ELR (cell line): ENCODE data around the gene SMIM3.
"Not testable (repeated sequence)": the region's sequence is repeated elsewhere in the genome, so short reads cannot be mapped to it uniquely, and the experiment has no call there.

Experiments used
- DNase-seq: peaks from one replicate; pipeline ENCODE4 v3.0.0-alpha.2; 2015; ENCODE audit warnings: low read depth

SMIM3 gene, protein sequence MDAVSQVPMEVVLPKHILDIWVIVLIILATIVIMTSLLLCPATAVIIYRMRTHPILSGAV

DNA sequence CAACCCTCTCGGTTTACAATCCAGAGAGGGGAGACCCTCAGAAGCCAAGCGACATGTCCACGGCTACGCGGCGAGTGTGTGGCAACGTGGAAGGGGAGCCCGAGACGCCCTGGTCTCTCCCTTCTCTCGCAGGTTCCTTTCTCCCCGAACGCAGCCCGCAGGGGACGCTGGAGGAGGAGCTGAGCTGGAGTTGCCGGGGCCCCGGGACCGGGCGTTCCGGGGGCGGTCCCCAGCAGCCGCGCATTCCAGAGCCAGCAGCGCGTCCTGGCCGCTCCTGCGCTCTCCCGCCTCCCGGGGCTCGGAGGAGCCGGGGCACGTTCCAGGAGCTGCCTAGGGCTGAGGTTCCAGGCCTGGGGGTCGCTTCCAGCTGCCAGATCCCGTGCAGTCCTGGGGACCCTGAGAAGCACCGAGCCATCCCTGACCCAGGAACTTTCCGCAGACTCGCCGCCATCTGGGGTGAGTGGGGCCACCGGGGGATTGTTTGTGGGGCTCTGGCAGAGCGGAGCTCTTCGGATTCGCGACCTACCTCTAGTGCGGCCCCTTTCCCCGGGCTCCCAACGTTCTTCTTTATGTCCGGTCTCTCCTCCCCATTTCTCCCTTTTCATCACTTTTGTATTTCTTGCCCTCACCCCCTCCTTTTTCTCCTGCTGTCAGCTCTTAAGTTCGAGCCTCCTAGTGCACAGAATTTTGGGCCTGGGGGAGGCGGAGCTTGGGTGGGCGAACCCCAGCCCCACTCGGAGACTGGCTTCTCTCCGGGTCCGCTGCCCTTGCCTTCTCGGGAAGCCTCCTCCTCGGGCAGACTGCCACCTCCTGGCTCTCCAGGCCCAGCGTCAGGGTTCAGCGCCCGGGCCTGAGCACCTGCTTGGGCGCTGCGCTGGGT, at the start of gene SMIM3:
SMIM3 (plus strand) TSS at position 241 of the 880 bp plus-strand sequence. CDS start 16,684 bp downstream, outside the sequence.
- DNase-seq: peak; percentile 83

DNA sequence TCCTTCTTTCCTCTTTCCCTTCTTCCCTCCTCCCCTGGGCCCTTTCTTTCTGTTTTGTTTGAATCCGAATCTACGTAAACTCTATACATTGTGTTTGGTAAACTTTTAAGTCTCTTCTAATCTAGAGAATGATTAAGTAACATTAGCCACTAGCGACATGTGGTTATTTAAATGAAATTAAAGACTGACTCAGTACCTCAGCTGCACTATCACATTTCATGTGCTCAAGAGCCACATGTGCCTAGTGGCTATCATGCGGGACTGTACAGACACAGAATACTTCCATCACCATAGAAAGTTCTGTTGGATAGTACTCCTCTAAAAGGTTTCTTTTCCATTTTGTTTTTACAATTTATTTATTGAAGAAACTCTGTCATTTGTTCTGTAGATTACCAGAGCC, 48.7 kb upstream of the SMIM3 start:
- no peak for DNase-seq

DNA sequence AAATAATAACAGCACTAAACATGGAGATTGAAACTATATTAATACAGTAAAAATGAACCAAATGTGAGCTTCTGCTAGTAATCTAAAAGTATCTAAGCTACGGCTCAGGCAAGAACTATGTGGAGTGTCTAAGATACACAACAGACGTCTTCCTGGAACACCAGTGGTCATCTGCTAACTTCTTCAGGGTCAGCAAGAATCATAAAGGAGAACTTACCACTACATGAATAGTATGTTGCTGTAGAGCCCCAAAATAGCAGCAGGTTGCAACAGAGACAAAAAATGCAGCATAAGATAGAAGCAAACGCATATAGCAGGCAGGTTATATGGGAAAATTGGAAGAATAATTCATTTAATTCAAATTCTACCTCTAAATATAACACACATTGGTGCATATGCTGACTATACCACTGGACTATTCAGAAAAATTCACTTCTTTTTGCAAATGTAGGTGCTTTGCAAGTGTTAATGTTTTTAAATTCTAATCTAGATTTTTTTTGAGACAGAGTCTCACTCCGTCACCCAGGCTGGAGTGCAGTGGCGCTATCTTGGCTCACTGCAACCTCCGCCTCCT, 46.8 kb upstream of the SMIM3 start:
- DNase-seq: no peak

DNA sequence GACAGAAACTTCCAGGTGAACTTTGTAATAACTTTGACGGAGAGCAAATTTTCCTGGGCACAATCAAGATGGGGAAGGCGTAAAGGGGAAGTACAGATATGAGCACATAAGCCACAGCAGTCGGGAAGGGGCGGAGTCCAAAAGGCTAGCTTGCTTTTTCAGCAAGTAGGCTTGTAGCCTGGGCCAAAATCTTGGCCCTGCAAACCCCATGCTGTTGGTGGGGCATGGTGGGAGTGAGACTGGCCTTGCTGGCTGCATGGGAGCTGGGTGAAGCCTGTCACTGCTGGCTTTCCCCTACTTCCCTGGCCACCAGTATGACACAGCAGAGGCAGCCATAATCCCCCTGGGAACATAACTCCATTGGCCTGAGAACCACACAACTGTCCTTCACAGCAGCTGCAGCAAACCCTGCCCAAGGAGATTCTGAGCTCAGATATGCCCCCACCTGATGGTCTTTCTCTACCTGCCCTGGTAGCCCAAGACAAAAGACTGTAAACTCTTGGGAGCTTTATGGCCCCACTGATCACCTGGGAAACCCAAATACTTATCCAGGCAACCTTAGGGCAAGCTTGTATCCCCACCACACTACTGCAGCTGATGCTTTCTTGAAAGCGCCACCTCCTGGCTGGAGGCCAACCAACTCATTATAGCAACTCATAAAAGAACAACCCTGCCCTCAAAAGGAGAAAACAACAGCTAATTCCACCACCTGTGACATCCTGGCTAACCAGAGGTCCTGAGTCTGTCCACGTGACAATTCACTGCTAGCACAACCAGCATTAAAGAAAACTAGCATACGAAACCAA, 43.8 kb upstream of the SMIM3 start:
- DNase-seq: no peak

DNA sequence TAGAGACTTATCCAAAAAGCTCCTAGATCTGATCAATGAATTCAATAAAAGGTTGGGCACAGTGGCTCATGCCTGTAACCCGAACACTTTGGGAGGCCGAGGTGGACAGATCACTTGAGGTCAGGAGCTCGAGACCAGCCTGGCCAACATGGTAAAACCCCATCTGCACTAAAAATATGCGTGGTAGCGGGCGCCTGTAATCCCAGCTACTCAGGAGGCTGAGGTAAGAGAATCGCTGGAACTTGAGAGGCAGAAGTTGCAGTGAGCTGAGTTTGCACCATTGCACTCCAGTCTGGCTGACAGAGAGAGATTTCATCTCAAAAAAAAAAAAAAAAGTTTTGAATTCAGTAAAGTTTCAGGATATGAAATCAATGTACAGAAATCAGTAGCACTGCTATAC, 39.7 kb upstream of the SMIM3 start:
- DNase-seq: no peak

DNA sequence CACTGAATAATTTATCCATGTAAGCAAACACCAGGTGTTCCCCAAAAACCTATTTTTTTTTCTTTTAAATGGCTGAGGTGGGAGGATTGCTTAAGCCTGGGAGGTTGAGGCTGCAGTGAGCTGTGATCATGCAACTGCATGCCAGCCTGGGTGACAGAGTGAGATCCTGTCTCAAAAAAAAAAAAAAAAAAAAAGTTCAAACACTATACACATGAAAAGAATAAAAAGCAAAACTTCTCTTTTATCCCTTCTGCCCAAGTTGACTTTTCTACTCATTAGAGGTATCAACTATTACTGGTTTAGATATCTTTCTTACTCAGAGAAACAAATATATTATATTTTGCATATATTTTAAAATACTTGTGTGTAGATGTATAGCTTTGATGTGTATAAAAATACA, 37.6 kb upstream of the SMIM3 start:
- no peak for DNase-seq

DNA sequence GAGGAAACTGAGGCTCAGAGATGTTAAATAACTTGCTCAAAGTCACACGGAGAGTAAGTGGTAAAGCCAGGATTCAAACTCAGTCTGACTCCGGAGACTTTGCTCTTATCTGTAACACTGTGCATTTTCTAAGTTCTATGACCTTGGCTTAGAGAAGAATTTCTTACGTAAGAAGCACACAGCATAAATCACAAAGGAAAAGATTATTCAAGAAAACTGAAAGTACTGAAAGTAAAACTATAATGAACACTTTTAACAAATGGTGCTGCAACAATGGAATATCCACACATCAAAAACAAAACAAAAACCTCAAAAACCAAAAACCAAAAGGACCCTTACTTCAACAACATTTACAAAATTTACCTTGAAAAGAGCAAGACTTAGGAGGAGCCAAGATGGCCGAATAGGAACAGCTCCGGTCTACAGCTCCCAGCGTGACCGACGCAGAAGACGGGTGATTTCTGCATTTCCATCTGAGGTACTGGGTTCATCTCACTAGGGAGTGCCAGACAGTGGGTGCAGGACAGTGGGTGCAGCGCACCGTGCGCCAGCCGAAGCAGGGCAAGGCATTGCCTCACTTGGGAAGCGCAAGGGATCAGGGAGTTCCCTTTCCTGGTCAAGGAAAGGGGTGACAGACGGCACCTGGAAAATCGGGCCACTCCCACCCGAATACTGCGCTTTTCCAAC, 36.0 kb upstream of the SMIM3 start:
- DNase-seq: not testable (repeated sequence)

DNA sequence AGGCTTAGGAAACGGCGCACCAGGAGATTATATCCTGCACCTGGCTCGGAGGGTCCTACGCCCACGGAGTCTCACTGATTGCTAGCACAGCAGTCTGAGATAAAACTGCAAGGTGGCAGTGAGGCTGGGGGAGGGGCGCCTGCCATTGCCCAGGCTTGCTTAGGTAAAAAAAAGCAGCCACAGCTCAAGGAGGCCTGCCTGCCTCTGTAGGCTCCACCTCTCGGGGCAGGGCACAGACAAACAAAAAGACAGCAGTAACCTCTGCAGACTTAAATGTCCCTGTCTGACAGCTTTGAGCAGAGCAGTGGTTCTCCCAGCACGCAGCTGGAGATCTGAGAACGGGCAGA, 35.4 kb upstream of the SMIM3 start:
- DNase-seq: not testable (repeated sequence)

DNA sequence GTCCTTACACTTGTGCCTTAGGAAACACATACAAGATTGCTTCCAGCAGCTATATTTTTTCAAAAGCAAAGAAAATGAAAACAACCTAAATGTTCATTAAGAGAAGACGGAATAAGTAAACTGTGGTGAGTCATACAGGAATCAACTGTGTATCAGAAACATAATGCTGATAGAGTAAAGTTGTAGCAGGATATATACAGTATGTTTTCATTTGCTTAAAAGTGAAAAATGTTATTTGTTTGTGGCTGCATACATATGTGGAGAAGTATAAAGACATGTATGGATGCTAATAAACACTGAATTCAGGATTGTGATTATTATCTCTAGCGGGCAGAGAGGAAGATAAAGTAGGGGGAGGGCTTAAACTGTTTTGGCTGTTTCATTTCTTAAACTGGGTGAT, 28.1 kb upstream of the SMIM3 start:
- DNase-seq: no peak

DNA sequence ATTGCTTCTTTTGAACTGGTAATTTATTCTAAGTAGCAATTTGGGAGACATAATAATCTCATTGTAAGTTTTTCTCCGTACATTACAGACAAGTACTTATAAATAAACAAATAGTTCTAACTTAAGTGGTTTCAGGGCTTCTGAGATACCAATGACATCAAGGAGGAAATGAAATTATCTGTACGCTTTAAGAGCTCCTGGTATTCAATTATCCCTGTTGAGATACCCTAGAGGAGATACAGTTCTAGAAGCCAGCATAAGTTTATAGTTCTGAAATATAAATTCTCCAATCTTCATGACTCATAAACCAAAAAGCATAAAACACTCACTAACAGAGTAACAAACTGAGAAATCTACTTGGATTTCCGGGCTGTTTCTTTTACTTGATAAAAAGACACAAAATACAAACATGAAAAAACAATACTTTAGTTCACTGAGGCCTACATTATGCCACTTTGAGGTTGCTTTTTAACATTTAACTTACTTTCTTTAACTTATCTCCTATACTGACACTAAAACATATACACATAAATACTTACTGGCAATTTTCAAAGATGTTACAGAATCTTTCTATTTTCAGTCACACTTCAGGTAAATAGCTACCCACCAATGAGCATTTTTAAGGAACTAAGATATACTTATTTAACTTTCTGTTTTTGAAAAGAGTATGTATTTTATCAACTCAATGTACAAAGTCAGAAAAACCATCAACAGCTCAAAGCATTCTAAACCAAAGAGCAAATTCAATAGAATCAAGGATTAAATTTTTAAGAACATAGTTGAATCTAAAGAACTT, 27.3 kb upstream of the SMIM3 start:
- DNase-seq: peak; percentile 22

DNA sequence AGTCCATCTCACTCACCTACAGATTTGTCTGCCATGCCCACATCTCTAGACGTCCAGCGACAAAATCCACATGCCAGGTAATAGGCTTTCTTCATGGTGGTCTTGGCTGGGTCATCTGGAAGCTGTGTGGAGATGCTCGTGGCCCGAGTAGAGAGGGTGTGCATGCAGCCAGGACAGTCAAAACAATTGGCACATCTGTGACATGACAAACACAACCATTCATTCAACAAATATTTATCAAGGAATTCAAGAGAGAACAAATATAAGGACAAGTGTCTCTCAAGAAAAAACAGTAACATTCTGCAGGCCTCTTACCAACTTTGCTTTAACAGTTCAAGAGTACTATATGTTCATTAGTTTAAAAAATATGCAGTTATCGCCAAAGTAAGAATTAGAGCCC, 25.1 kb upstream of the SMIM3 start:
- no peak for DNase-seq

DNA sequence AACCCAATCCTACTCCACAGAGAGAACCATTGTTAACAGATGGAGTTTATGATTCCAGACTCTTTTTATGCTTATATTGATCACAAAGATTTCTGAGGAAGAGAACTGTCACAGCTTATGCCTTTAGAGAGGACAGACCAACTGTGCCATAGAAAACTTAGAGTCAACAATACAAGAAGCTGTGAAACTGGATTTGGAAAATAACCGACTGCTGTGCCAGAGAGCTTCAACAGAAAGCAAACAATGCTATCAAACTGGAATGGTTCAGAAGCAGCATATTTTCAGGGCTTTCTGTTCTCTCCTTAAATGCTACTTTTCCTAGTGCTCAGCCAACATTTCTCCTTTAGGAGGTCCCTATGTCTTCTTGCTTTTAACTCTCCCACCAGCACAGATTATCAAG, 24.7 kb upstream of the SMIM3 start:
- DNase-seq: no peak

DNA sequence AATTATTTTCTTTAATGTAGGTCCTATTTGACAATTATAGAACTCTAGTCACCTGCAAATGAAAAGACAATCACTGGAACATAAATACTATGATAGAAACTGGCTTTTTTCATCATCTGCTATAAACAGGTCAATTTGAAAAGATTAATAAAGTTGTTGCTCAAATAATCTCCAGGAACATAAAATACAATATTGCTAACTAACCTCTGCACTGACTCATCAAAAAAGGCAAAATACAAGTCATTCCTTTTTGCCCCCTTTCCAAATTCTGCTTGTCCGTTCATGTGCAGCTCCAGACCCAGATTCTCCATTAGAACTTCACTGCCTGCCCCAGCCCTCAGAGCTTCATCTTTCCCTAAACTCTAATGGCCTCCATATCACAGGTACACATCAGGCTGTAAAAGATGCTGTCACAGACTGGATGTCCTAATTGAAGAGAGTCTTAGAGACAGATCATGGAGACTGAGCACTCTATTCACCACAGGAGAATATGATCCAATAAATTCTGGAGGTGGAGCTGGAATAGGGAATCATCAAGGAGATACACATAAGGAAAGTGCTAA, 21.4 kb upstream of the SMIM3 start:
- DNase-seq: no peak

DNA sequence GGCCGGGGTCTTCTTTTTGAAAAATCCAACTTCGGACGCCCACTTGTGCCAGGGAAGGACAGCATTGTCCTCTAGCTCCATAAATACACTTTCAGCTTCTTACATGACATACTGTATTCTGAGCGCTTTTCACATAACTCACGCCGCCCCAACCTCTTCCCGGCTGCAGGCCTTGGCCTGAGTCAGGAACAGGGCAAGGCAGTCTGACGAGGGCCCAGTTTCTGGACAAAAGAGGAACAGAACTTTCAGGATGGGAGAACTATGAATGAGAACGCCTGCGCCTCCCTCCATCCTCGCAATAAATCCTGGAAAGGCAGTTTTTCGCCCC, 20.4 kb upstream of the SMIM3 start:
- no peak for DNase-seq

DNA sequence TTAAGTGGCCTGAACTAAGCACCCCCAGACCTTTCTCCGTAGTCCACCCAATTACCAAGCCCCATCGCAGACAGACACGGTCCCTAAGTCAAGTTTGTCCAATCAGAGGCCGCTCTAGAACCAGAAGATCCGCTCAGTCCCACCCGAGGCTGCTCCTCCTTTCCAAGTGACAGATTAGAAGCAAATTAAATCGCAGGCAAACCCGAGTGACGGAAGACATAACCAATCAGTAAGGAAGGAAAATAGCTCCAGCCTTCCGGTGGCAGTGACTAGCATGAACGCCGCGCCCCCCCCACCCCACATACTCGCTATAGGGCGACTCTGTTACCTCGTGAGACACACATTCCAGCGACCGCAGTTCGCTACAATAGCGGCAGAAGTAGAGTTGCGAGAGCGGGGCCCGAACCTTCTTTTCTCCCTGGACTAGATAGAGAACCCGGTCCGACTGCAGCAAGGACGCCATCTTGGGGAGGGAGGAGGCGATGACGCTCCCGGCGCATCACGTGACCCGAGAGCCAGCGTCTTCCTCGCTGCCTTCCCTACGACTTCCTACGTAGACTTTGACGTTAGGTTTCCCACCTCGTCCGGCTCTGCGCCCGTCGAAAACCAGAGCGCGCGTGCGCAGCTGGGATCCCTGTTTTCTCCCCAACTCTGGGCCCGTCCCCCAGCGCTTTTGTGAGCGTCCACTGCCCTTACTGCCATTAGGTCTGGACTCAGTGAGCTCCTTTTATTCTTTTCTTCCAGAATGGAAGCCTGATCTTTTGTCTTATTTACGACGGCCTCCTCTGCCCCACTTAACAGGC, 19.8 kb upstream of the SMIM3 start, which contains the start of gene DCTN4:
DCTN4 (minus strand) TSS at position 487 of the 803 bp plus-strand sequence; CDS start at position 463, 24 bp downstream.
- peak; percentile 100 for DNase-seq

DNA sequence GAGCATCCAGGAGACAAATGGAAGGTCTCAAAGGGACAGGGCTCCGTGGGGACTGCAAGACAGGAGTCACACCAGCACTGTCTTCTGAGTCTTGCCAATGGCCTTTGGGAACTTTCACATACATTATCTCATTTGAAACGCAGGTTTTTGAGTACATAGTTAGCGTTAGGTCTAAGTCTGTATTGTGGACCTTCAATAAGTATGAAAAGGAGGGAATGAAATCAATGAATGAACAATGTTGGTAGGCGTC, 19.3 kb upstream of the SMIM3 start:
- no peak for DNase-seq

DNA sequence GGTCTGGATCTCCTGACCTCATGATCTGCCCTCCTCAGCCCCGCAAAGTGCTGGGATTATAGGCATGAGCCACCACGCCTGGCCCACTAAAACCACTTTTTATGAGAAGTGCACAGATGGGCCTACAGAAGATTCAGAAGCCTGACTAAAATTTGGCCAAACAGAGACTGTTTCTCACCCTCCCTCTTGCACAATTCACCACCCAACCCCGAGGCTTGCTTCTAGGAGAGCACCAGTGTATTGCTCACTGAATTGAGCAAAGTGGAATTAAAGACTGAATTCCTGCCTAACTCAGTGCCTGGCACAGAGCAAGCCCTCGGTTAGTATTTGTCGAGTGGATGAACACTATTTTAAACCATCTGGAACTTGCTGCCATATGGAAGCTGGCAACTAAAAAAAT, 16.3 kb upstream of the SMIM3 start:
- no peak for DNase-seq

DNA sequence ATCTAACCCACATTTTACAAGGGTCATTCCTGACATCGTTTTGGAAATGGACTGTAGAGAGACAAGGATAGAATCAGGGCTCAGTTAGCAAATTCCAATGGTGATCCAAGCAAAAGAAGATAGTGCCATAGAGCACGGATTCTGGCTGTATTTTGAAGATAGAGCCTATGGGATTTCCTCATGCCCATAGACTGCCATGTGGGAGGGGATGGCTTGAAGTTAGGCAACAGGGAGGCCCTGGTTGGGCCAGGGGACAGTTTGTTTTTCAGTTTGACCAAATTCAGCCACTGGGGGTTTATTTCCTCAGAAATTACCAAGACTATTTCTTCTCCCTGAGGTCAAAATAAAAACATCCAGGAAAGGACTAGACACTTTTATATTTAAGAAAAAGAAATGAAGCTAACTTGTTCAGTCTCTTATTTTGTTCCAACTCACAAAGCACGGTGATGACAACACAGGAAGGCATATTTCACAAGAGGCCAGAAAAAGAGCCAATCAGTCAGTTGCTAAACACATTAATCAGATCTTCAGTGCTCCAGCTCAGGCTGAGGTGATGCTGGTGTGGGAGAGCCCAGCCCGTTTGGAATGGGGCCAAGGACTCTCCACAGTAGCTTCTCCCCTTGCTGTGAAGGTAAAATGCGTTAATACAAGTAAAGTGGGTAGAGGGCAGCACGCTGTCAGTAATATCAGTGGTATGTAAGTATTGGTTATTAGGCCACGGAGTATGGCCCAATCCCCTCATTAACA, 15.4 kb upstream of the SMIM3 start:
- peak; percentile 72 for DNase-seq

DNA sequence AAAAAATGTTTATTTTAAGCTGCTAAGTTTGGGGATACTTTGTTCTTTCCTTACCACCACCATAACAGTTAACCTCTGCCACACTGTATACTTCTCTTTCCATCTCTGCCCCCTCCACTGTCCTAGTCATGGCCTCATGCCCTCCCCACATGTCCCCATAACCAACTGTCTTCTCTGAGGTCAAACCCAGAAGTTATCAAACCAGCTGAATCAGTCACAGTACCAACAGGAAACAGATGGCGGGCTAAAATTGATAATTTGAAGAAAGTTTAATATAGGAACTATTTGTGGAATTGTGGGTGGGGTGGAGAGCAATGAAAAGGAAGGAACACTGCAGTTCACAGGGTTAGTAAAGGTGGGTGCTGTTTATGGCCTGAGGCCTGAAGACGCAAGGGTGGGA, 14.0 kb upstream of the SMIM3 start:
- DNase-seq: no peak
